ENCODE results near the gene JMJD7. TPM values are rescaled to one million over a fixed set of nuclear protein-coding genes. Genes with fewer than 3 reads are reported as not detected.

JMJD7 gene
- total and polyA plus RNA-seq, 9 of the 15 experiments (the other 6 are each of a cell fraction or from before 2014, with no cell fraction given), result 1.2 to 13.9 (median 6.1) TPM

DNA sequence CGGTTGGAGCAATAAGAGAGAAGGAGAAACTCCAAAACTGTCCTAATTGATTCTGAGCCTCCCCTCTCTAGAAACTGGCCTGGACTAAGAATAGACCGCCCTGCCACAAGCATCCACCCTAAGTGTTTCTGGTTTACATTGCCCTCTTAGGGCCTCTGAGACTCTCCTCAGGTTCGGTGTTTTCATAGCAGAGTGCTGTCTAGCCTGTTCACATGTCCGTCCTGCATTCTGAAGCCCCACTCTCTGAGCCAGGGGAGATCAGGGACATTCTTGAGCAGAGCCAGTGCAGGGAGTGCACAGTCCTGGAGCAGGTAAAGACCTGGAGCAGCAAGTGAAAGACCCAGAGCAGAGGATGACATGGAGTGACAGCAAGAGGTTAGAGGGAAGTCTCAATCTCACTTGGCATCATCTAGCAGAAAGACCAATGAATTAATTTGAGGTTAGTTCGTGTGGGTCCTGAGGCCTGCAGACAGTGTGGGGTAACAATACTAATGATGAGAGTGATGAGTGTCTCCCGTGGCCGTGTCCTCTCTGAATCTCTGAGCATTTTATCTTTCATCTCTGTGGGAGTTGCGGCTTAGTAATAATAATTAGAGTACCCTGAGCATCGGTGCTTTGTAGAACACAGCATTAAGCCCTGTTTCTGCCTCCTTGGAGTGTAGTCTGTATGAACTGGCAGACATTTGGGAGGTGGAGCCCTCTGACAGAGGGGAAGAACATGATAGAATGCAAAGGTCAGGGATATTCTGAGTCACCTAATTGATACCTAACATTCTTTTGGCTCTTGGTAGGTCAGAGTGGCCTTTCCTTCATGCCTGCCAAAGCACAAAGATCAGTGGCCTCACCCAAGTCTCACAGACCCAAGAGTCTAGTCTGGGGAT, 29.0 kb upstream of the JMJD7 start:
- no TSS peak for BruUV-seq (replicated peaks)
- ChIA-PET CTCF (ENCODE audit: low intra/inter-chr PET ratio) (no interaction called here), POLR2A (no interaction called here)
- 53% methylated on average over 9 of the region's 9 CpGs for WGBS (ENCODE audit: insufficient coverage, low coverage, missing lambda C conversion rate)
- Histone ChIP-seq H3K9me1 (ENCODE audit: control insufficient read depth, insufficient read depth, low read length) (no peaks in the 10 kb centered on the region), H3K4me1 (replicated peaks in 1 of 2; ENCODE audit: control insufficient read depth in 2 of 2, insufficient read depth in 2 of 2, low read length in 2 of 2) (peaks cover 0 to under 1% of the 10 kb centered on the region in 2 experiments; a peak in 1 of 5 replicates), H4K20me1 (replicated peaks; ENCODE audit: control insufficient read depth, insufficient read depth, low read length) (no peaks in the 10 kb centered on the region; the same call in 1 of the 2 replicates), H3K27me3 (ENCODE audit: control insufficient read depth in 2 of 2, insufficient read depth in 2 of 2, low read length in 2 of 2) (no peaks in the 10 kb centered on the region), H3K4me3 (no peak overlapping the region), H3K9ac (ENCODE audit: insufficient read depth in 1 of 2, low read depth in 2 of 2, low read length in 2 of 2) (no peak overlapping the region), H3K4me2 (ENCODE audit: insufficient read depth, low read length) (no peak overlapping the region), H2AFZ (ENCODE audit: low read depth, low read length) (no peak overlapping the region), H3K79me2 (ENCODE audit: control insufficient read depth, insufficient read depth, low read length) (no peaks in the 10 kb centered on the region), H3K27ac (ENCODE audit: extremely low read depth, low read depth, low read length) (no peak overlapping the region), H3K36me3 (ENCODE audit: control insufficient read depth, insufficient read depth, low read length) (no peaks in the 10 kb centered on the region), H3K9me3 (replicated peaks; ENCODE audit: control insufficient read depth, insufficient read depth, low read depth, low read length) (no peaks in the 10 kb centered on the region)
- in situ Hi-C loops (cut with MboI), result no loop called here
- DNase-seq (ENCODE audit: extremely low read depth in 1 of 4, low spot score in 3 of 4) (no peak), FAIRE-seq (no peak), ATAC-seq (peak; percentile 47; the same call in 2 of the 3 replicates)
- intact Hi-C loops (cut with micrococcal nuclease), result no loop called here
- TF ChIP-seq MYC (IDR thresholded peaks at IDR 0.05; ENCODE audit: low read depth, low read length) (no peak), MYC (CRISPR knock-in tag; IDR thresholded peaks at IDR 0.05; ENCODE audit: borderline replicate concordance, low read depth) (no peak), HDAC6 (IDR thresholded peaks at IDR 0.05; ENCODE audit: low read depth, low read length) (no peak), FOXM1 (IDR thresholded peaks at IDR 0.05; ENCODE audit: low read depth) (no peak), FOXM1 (CRISPR knock-in tag; IDR thresholded peaks at IDR 0.05; ENCODE audit: low read depth) (no peak), KHSRP (IDR thresholded peaks at IDR 0.05) (no peak)
